Vagina (tissue), 2 donors: Measurements from ENCODE around the gene CCDC186. TPM values are rescaled to one million over a fixed set of nuclear protein-coding genes. Genes with fewer than 3 reads are reported as not detected.

Experiments used
- DNase-seq, 2 donors: peaks; one replicate each; pipeline ENCODE4 v3.0.0-alpha.2; 2017; ENCODE audit errors: extremely low spot score in 2 of 2
- H3K27ac ChIP-seq: fragments of 200-600 bp; sonication (generic); one replicate; pipeline ENCODE4 v1.5.1; 2019
- H3K27me3 ChIP-seq: fragments of 200-600 bp; sonication (generic); one replicate; pipeline ENCODE4 v1.5.1; 2019
- H3K36me3 ChIP-seq, 2 donors: fragments of 200-600 bp; sonication (generic); one replicate each; pipeline ENCODE4 v1.5.1; 2017 to 2019
- H3K4me1 ChIP-seq: fragments of 200-600 bp; sonication (generic); one replicate; pipeline ENCODE4 v1.5.1; 2019
- H3K4me3 ChIP-seq, 2 donors: fragments of 200-600 bp; sonication (generic); 1 replicate in 1 of 2; 2 replicates in 1 of 2; pipeline ENCODE4 v1.5.1; 2016 to 2019
- H3K9me3 ChIP-seq: fragments of 200-600 bp; sonication (generic); one replicate; pipeline ENCODE4 v1.5.1; 2019
- CTCF ChIP-seq, 3 experiments: fragments of 450-650 bp in 2 of 3; fragments of 200-600 bp in 1 of 3; sonication (generic) in 1 of 3; IDR thresholded peaks; one replicate each; pipeline ENCODE4 v1.5.1; 2017 to 2019; ENCODE audit warnings: antibody characterized with exemption in 3 of 3, mild to moderate bottlenecking in 2 of 3, moderate library complexity in 2 of 3
- POLR2A ChIP-seq, 2 donors: fragments of 450-650 bp; IDR thresholded peaks; one replicate each; pipeline ENCODE4 v1.6.1; 2017; ENCODE audit warnings: antibody characterized with exemption in 2 of 2, mild to moderate bottlenecking in 2 of 2, moderate library complexity in 2 of 2
- POLR2AphosphoS5 ChIP-seq, 2 donors: sonication (generic); formaldehyde crosslinking; IDR thresholded peaks; one replicate each; pipeline ENCODE4 v1.9.0; 2017; ENCODE audit warnings: antibody characterized with exemption in 2 of 2, mild to moderate bottlenecking in 2 of 2, low read depth in 1 of 2; ENCODE audit not compliant: insufficient read depth in 1 of 2
- intact Hi-C: fragments of 100-400 bp; cut with DNase I; formaldehyde crosslinking; loops from one replicate; pipeline ENCODE4 v1.15.1; 2023
- total RNA-seq: library from RNA; depleted of rRNA; stranded (reverse); fragments of >200 nt; gene quantifications from one replicate; pipeline ENCODE4 v1.2.3, GENCODE V29; 2016

CCDC186 gene
- total RNA-seq, 1 donor from 2014 or later, result 25.5 TPM

- Histone ChIP-seq H3K4me1 (no peaks in the 10 kb centered on the region), H3K36me3 (peaks cover 0 to 21% of the 10 kb centered on the region in 2 donors), H3K4me3 (no peak overlapping the region), H3K9me3 (no peaks in the 10 kb centered on the region), H3K27ac (no peak overlapping the region), H3K27me3 (no peaks in the 10 kb centered on the region)
- TF ChIP-seq POLR2AphosphoS5 (IDR thresholded peaks at IDR 0.05; ENCODE audit: insufficient read depth in 1 of 2, low read depth in 1 of 2), result no peak
- no peak for TF ChIP-seq POLR2A (IDR thresholded peaks at IDR 0.05)
- TF ChIP-seq CTCF (IDR thresholded peaks at IDR 0.05), result no peak
- no peak for DNase-seq
- intact Hi-C loops, result no loop called here
Observed at GRCh38 chr10:114121031-114121430, 53.0 kb downstream of the CCDC186 start.

- no peaks in the 10 kb centered on the region for H3K9me3 ChIP-seq
- DNase-seq, result no peak
- TF ChIP-seq CTCF (IDR thresholded peaks at IDR 0.05) (no peak), POLR2A (IDR thresholded peaks at IDR 0.05) (no peak), POLR2AphosphoS5 (IDR thresholded peaks at IDR 0.05; ENCODE audit: insufficient read depth in 1 of 2, low read depth in 1 of 2) (no peak)
- H3K27me3 ChIP-seq, result no peaks in the 10 kb centered on the region
- no peak overlapping the region for H3K27ac ChIP-seq
- H3K4me3 ChIP-seq, result no peak overlapping the region
- intact Hi-C loops, result no loop called here
- no peaks in the 10 kb centered on the region for H3K4me1 ChIP-seq
- peaks cover 0 to 3% of the 10 kb centered on the region in 2 donors for H3K36me3 ChIP-seq
Observed at GRCh38 chr10:114118514-114118913, 55.5 kb downstream of the CCDC186 start.

- TF ChIP-seq CTCF (IDR thresholded peaks at IDR 0.05), result no peak
- no peak for TF ChIP-seq POLR2AphosphoS5 (IDR thresholded peaks at IDR 0.05; ENCODE audit: insufficient read depth in 1 of 2, low read depth in 1 of 2)
- no peak for TF ChIP-seq POLR2A (IDR thresholded peaks at IDR 0.05)
- Histone ChIP-seq H3K27me3 (no peaks in the 10 kb centered on the region), H3K27ac (no peak overlapping the region), H3K4me1 (no peaks in the 10 kb centered on the region), H3K9me3 (no peaks in the 10 kb centered on the region), H3K36me3 (no peaks in the 10 kb centered on the region), H3K4me3 (no peak overlapping the region)
- DNase-seq, result no peak
- intact Hi-C loops, result no loop called here
Observed at GRCh38 chr10:114117728-114118127, 56.3 kb downstream of the CCDC186 start.

- intact Hi-C loops, result no loop called here
- H3K9me3 ChIP-seq, result no peaks in the 10 kb centered on the region
Observed at GRCh38 chr10:114115661-114116445, 58.1 kb downstream of the CCDC186 start.

More at GRCh38 chr10:114115661-114116445, 58.1 kb downstream of the CCDC186 start:
- Histone ChIP-seq H3K4me3 (no peak overlapping the region), H3K4me1 (no peaks in the 10 kb centered on the region), H3K36me3 (no peaks in the 10 kb centered on the region), H3K27me3 (no peaks in the 10 kb centered on the region), H3K27ac (no peak overlapping the region)
- no peak for TF ChIP-seq CTCF (IDR thresholded peaks at IDR 0.05)
- TF ChIP-seq POLR2AphosphoS5 (IDR thresholded peaks at IDR 0.05; ENCODE audit: insufficient read depth in 1 of 2, low read depth in 1 of 2), result no peak
- no peak for TF ChIP-seq POLR2A (IDR thresholded peaks at IDR 0.05)
- DNase-seq, result no peak
